ENCODE results near the gene UVSSA. TPM values are rescaled to one million over a fixed set of nuclear protein-coding genes. Genes with fewer than 3 reads are reported as not detected.

The UVSSA gene
- total RNA-seq, 4 donors from 2014 or later = 13.5 to 114 (median 34.2) TPM

GRCh38 chr4:1408418-1408817 is 61.4 kb downstream of the UVSSA start:
- H3K36me3 ChIP-seq = no peaks in the 10 kb centered on the region
- peaks cover 0 to 16% (median 3%) of the 10 kb centered on the region in 4 donors for H3K4me1 ChIP-seq
- no peak overlapping the region for H3K4me3 ChIP-seq
- H3K9me3 ChIP-seq = no peaks in the 10 kb centered on the region
- H3K27me3 ChIP-seq = peaks cover 100% of the 10 kb centered on the region
- WGBS, 2 donors (ENCODE audit: low coverage in 1 of 2) = 25 to 44% methylated on average over 3 to 22 of the region's 22 CpGs
- H3K27ac ChIP-seq = no peak overlapping the region
- intact Hi-C loops (cut with DNase I; ENCODE audit: low total_unique reads) = no loop called here
- no peak for TF ChIP-seq POLR2AphosphoS5 (IDR thresholded peaks at IDR 0.05)
- no peak for DNase-seq
- in situ Hi-C loops (cut with MboI; ENCODE audit: low pct_ligation_motif_present in 1 of 4, low pct_unique_long_range_greater_than_20kb in 1 of 4, low sequenced_read_pairs in 3 of 4) = no loop called here

DNA sequence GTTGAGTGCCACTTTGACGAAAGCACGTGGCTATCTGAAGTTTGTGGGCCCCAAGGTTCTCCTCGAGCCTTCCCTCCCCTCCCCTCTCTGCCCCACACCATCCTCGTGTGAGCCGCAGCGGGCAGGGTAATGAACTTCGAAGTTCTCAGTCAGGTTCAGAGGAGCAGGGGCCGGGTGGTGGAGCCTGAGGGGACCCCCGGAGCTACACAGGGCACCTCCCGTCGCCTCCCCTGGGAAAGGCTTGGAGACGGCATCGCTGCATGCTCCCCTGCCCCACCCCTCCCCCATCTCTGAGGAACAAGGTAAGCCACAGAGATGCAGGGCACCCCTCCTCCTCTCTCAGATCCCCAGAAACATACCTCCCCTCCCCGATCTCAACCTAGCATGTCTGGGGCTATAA is 62.1 kb downstream of the UVSSA start:
- H3K36me3 ChIP-seq = no peaks in the 10 kb centered on the region
- peaks cover 0 to 10% (median 2%) of the 10 kb centered on the region in 4 donors for H3K4me1 ChIP-seq
- no peak for DNase-seq
- H3K27me3 ChIP-seq = peaks cover 100% of the 10 kb centered on the region
- intact Hi-C loops (cut with DNase I; ENCODE audit: low total_unique reads) = no loop called here
- no peak overlapping the region for H3K27ac ChIP-seq
- H3K4me3 ChIP-seq = no peak overlapping the region
- in situ Hi-C loops (cut with MboI; ENCODE audit: low pct_ligation_motif_present in 1 of 4, low pct_unique_long_range_greater_than_20kb in 1 of 4, low sequenced_read_pairs in 3 of 4) = no loop called here
- H3K9me3 ChIP-seq = no peaks in the 10 kb centered on the region
- 43% methylated on average over 12 of the region's 14 CpGs; no CpG with 5 or more reads in 1 of the 2 donors for WGBS, 2 donors (ENCODE audit: low coverage in 1 of 2)
- TF ChIP-seq POLR2AphosphoS5 (IDR thresholded peaks at IDR 0.05) (no peak), CTCF (IDR thresholded peaks at IDR 0.05) (no peak), EP300 (IDR thresholded peaks at IDR 0.05; ENCODE audit: low read depth) (no peak), POLR2A (IDR thresholded peaks at IDR 0.05) (no peak)

DNA sequence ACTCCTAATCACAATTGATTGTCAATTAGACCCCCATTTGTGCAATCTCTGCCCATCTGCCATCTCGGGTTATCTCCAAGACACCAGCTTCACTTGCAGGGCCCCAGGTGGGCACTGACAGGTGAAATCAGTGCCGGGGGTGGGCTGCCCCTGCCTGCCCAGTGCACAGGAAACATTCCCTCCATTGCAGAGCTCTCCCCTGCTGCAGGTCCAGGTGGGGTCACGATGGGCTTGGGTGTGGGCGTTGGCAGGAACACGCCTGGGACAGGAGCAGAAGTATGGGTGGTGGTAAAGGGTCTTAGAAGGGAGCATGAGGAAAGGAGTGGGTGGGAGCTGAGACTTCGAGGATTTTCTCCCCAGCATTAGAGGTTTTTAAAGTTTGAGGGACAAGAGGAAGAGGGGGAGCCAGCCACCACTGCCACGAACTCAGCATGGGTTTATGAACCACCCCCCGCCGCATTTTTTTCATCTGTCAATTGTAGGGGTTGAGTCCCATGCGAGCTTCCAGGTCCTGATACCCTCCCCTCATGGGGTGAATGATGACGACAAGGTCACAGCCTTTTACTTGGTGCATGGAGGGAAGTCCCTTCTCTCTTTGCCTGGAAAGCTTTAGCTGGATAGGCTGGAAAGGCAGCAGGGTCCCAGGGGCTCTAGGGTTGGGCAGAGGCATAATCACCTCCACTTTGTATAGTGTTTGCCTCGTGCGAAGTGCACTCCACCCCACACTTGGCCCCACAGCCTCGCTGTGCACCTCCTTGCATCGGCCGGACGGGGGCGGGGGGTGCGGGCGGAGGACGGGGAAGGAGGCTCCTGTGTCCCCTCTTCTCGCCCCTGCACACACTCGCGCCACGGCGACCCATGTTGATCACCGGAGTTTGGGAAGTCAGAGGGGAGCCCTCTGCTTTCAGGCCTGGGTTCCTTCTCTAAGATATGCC is 62.8 kb downstream of the UVSSA start:
- intact Hi-C loops (cut with DNase I; ENCODE audit: low total_unique reads) (no loop called here), in situ Hi-C loops (cut with MboI; ENCODE audit: low pct_ligation_motif_present in 1 of 4, low pct_unique_long_range_greater_than_20kb in 1 of 4, low sequenced_read_pairs in 3 of 4) (no loop called here)
- H3K27me3 ChIP-seq = peaks cover 97% of the 10 kb centered on the region
- H3K4me3 ChIP-seq = no peak overlapping the region
- TF ChIP-seq POLR2AphosphoS5 (IDR thresholded peaks at IDR 0.05) = no peak
- TF ChIP-seq POLR2A (IDR thresholded peaks at IDR 0.05) = no peak
- H3K27ac ChIP-seq = no peak overlapping the region
- peaks cover 0 to 5% (median 2%) of the 10 kb centered on the region in 4 donors for H3K4me1 ChIP-seq
- 47 to 75% methylated on average over 6 to 27 of the region's 27 CpGs for WGBS, 2 donors (ENCODE audit: low coverage in 1 of 2)
- no peak for DNase-seq
- H3K36me3 ChIP-seq = no peaks in the 10 kb centered on the region
- H3K9me3 ChIP-seq = no peaks in the 10 kb centered on the region

- DNase-seq = no peak
- H3K4me3 ChIP-seq = no peak overlapping the region
- H3K27ac ChIP-seq = no peak overlapping the region
- H3K36me3 ChIP-seq = no peaks in the 10 kb centered on the region
- in situ Hi-C loops (cut with MboI; ENCODE audit: low pct_ligation_motif_present in 1 of 4, low pct_unique_long_range_greater_than_20kb in 1 of 4, low sequenced_read_pairs in 3 of 4) (no loop called here), intact Hi-C loops (cut with DNase I; ENCODE audit: low total_unique reads) (no loop called here)
- peaks cover 0 to 5% (median 2%) of the 10 kb centered on the region in 4 donors for H3K4me1 ChIP-seq
- WGBS, 2 donors (ENCODE audit: low coverage in 1 of 2) = 36% methylated on average over 48 of the region's 48 CpGs; no CpG with 5 or more reads in 1 of the 2 donors
- peaks cover 97% of the 10 kb centered on the region for H3K27me3 ChIP-seq
- H3K9me3 ChIP-seq = no peaks in the 10 kb centered on the region
- no peak for TF ChIP-seq POLR2A (IDR thresholded peaks at IDR 0.05)
- no peak for TF ChIP-seq EP300 (IDR thresholded peaks at IDR 0.05; ENCODE audit: low read depth)
- TF ChIP-seq POLR2AphosphoS5 (IDR thresholded peaks at IDR 0.05) = no peak
Observed at GRCh38 chr4:1410491-1411325, 63.7 kb downstream of the UVSSA start.

- intact Hi-C loops (cut with DNase I; ENCODE audit: low total_unique reads) (no loop called here), in situ Hi-C loops (cut with MboI; ENCODE audit: low pct_ligation_motif_present in 1 of 4, low pct_unique_long_range_greater_than_20kb in 1 of 4, low sequenced_read_pairs in 3 of 4) (no loop called here)
- H3K27ac ChIP-seq = no peak overlapping the region
- TF ChIP-seq POLR2AphosphoS5 (IDR thresholded peaks at IDR 0.05) = no peak
- no peak for TF ChIP-seq EP300 (IDR thresholded peaks at IDR 0.05; ENCODE audit: low read depth)
- no peak for TF ChIP-seq CTCF (IDR thresholded peaks at IDR 0.05)
- no peak for TF ChIP-seq POLR2A (IDR thresholded peaks at IDR 0.05)
- no peaks in the 10 kb centered on the region for H3K36me3 ChIP-seq
- H3K4me1 ChIP-seq = peaks cover 0 to 3% (median 1%) of the 10 kb centered on the region in 4 donors
- no peak overlapping the region for H3K4me3 ChIP-seq
- H3K9me3 ChIP-seq = no peaks in the 10 kb centered on the region
- 58% methylated on average over 15 of the region's 17 CpGs; no CpG with 5 or more reads in 1 of the 2 donors for WGBS, 2 donors (ENCODE audit: low coverage in 1 of 2)
- H3K27me3 ChIP-seq = peaks cover 97% of the 10 kb centered on the region
- no peak for DNase-seq
Observed at GRCh38 chr4:1411436-1412375, 64.7 kb downstream of the UVSSA start.
